Uterus (tissue), 4 donors: ENCODE measurements around the gene NPIPB9. TPM values are rescaled to one million over a fixed set of nuclear protein-coding genes. Genes with fewer than 3 reads are reported as not detected.
"Not testable (repeated sequence)": the region's sequence is repeated elsewhere in the genome, so short reads cannot be mapped to it uniquely, and the experiment has no call there.

Source experiments
- DNase-seq, 2 donors: peaks; one replicate each; pipeline ENCODE4 v3.0.0-alpha.2; 2019 to 2020
- H3K27ac ChIP-seq, 2 donors: fragments of 200-600 bp; sonication (generic); 1 replicate in 1 of 2; 2 replicates in 1 of 2; pipeline ENCODE4 v1.5.1; 2016 to 2018
- H3K27me3 ChIP-seq, 2 donors: fragments of 200-600 bp; sonication (generic); one replicate each; pipeline ENCODE4 v1.5.1; 2018 to 2019; ENCODE audit warnings: control low read depth in 1 of 2
- H3K36me3 ChIP-seq, 2 donors: fragments of 200-600 bp; sonication (generic); one replicate each; pipeline ENCODE4 v1.5.1; 2019; ENCODE audit warnings: control low read depth in 1 of 2
- H3K4me1 ChIP-seq, 2 donors: fragments of 200-600 bp; sonication (generic); one replicate each; pipeline ENCODE4 v1.5.1; 2018 to 2019; ENCODE audit warnings: control low read depth in 1 of 2
- H3K4me3 ChIP-seq, 2 donors: fragments of 200-600 bp; sonication (generic); 1 replicate in 1 of 2; 2 replicates in 1 of 2; pipeline ENCODE4 v1.5.1; 2018 to 2019; ENCODE audit warnings: mild to moderate bottlenecking in 1 of 2
- H3K9me3 ChIP-seq, 2 donors: fragments of 200-600 bp; sonication (generic); one replicate each; pipeline ENCODE4 v1.5.1; 2019; ENCODE audit warnings: control low read depth in 1 of 2
- CTCF ChIP-seq, 4 experiments: fragments of 200-600 bp in 2 of 4; fragments of 450-650 bp in 2 of 4; sonication (generic) in 2 of 4; IDR thresholded peaks; one replicate each; pipeline ENCODE4 v1.5.1; 2016 to 2019; ENCODE audit warnings: antibody characterized with exemption in 4 of 4, mild to moderate bottlenecking in 2 of 4, moderate library complexity in 1 of 4
- POLR2A ChIP-seq, 2 donors: fragments of 450-650 bp; IDR thresholded peaks; one replicate each; pipeline ENCODE4 v1.6.1; 2016; ENCODE audit warnings: antibody characterized with exemption in 2 of 2, mild to moderate bottlenecking in 1 of 2, moderate library complexity in 1 of 2
- intact Hi-C: fragments of 100-400 bp; cut with DNase I; formaldehyde crosslinking; loops from one replicate; pipeline ENCODE4 v1.15.1; 2023; ENCODE audit warnings: low total_unique reads
- total RNA-seq, 4 donors: library from RNA; depleted of rRNA in 3 of 4; stranded (reverse); fragments of >200 nt in 3 of 4; gene quantifications; one replicate each; pipeline versions ENCODE4 v1.1.0 to v1.2.4, GENCODE V29; 2014 to 2023
- donor health status: DM: yes; HTN: yes; CAD: no.

NPIPB9 gene
- total RNA-seq, 4 donors from 2014 or later = 2.4 to 9.8 (median 6.7) TPM

GRCh38 chr16:28749997-28750465, 1.6 kb upstream of the NPIPB9 start:
- H3K4me1 ChIP-seq, H3K27ac ChIP-seq, intact Hi-C loops, H3K27me3 ChIP-seq, H3K9me3 ChIP-seq, H3K4me3 ChIP-seq, H3K36me3 ChIP-seq: not testable (repeated sequence)
- peak in 1 of 2 donors; percentile 16 for DNase-seq
- TF ChIP-seq CTCF (IDR thresholded peaks at IDR 0.05) = peak in 1 of 4 experiments; percentile 17

- not testable (repeated sequence) for H3K9me3 ChIP-seq, H3K4me3 ChIP-seq
Measured at GRCh38 chr16:28750469-28751067, 1.0 kb upstream of the NPIPB9 start.

GRCh38 chr16:28781697-28782096, 30.1 kb downstream of the NPIPB9 start:
- H3K27me3 ChIP-seq, H3K9me3 ChIP-seq, H3K4me1 ChIP-seq, intact Hi-C loops, H3K27ac ChIP-seq, DNase-seq, H3K36me3 ChIP-seq, H3K4me3 ChIP-seq: not testable (repeated sequence)

More at GRCh38 chr16:28750469-28751067, 1.0 kb upstream of the NPIPB9 start:
- DNase-seq, H3K27me3 ChIP-seq, H3K4me1 ChIP-seq, intact Hi-C loops, H3K27ac ChIP-seq, H3K36me3 ChIP-seq: not testable (repeated sequence)

- H3K4me3 ChIP-seq, H3K9me3 ChIP-seq, H3K27ac ChIP-seq, H3K27me3 ChIP-seq, DNase-seq, H3K4me1 ChIP-seq, H3K36me3 ChIP-seq, intact Hi-C loops: not testable (repeated sequence)
Measured at GRCh38 chr16:28782357-28782756, 30.8 kb downstream of the NPIPB9 start.

DNA sequence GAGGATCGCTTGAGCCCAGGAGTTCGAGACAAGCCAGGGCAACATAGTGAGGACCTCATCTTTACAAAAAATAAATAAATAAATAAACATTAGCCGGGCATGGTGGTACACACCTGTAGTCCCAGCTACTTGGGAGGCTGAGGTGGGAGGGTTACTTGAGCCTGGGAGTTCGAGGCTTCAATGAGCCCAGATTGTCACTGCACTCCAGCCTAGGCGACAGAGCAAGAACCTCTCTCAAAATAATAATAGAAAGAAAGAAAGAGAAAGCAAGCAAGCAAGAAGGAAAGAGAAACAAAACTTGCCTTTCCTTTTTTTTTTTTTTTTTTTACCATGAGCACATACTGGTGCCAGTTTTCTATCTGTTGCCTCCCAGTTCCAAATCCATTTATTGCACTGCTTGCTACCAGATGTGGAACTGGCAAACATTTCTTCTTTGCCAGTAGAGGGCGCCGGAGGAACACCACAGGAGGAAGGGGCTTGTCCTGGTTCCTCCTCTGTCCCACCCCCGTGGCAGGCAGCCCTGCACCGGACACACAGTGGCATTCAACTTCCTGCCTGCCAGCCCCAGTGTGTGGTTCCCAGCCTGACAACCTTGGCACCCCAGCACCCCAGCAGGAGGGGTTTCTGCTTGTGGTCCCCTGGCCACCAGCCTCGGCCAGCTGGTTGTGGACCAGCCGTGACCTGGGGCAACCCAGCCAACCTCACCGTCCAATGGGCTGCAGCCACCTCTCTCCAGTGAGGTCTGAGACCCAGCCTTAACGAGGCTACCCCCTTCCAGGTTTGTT, 50.8 kb downstream of the NPIPB9 start:
- H3K27me3 ChIP-seq, H3K36me3 ChIP-seq, intact Hi-C loops, H3K9me3 ChIP-seq, H3K4me3 ChIP-seq, H3K4me1 ChIP-seq, H3K27ac ChIP-seq: not testable (repeated sequence)
- TF ChIP-seq CTCF (IDR thresholded peaks at IDR 0.05) = peak; percentile 9 to 39 (median 36)
- DNase-seq = peak; percentile 5 to 63

DNA sequence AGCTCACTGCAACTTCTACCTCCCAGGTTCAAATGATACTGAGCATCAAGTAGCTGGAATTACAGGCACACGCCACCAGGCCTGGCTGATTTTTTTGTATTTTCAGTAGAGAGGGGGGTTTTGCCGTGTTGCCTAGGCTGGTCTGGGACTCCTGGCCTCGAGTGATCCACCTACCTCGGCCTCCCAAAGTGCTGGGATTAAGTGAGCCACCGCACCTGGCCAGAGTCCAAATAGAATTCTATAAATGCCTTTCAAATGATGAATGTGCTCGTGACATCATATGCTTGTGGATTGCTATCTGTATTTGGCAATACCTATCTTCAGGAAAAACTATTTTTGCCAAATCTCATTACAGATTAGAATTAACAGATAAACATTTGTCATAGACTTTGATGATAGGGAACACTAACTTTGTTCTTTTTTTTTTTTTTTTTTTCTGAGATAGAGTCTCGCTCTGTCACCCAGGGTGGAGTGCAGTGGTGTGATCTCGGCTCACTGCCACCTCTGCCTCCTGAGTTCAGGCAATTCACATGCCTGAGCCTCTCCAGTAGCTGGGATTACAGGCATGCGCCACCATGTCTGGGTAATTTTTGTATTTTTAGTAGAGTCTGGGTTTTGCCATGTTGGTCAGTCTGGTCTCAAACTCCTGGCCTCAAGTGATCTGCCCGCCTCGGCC, 56.0 kb downstream of the NPIPB9 start:
- H3K4me3 ChIP-seq, H3K27me3 ChIP-seq, H3K27ac ChIP-seq, H3K36me3 ChIP-seq, intact Hi-C loops, H3K4me1 ChIP-seq, H3K9me3 ChIP-seq, DNase-seq: not testable (repeated sequence)

DNA sequence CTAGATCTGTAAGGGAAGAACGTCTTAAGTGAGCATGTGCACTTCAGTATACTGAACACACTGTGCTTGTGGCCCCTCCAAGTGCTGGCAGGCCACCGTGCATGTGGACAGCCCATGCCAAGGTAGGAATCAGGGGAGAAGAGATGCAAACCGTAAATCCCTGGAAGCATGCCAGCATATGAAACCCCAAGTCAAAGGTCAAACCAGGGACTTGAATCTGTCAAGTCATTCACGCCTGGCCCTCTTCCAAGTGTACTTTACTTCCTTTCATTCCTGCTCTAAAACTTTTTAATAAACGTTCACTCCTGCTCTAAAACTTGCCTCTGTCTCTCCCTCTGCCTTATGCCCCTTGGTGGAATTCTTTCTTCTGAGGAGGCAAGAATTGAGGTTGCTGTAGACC, 68.4 kb downstream of the NPIPB9 start:
- no peaks in the 10 kb centered on the region for H3K27me3 ChIP-seq
- intact Hi-C loops = no loop called here
- no peak overlapping the region for H3K4me3 ChIP-seq
- DNase-seq = no peak
- H3K27ac ChIP-seq = no peak overlapping the region
- no peak for TF ChIP-seq POLR2A (IDR thresholded peaks at IDR 0.05)
- TF ChIP-seq CTCF (IDR thresholded peaks at IDR 0.05) = no peak
- H3K4me1 ChIP-seq = peaks cover 0 to 6% of the 10 kb centered on the region in 2 donors
- H3K36me3 ChIP-seq = no peaks in the 10 kb centered on the region
- no peaks in the 10 kb centered on the region for H3K9me3 ChIP-seq

DNA sequence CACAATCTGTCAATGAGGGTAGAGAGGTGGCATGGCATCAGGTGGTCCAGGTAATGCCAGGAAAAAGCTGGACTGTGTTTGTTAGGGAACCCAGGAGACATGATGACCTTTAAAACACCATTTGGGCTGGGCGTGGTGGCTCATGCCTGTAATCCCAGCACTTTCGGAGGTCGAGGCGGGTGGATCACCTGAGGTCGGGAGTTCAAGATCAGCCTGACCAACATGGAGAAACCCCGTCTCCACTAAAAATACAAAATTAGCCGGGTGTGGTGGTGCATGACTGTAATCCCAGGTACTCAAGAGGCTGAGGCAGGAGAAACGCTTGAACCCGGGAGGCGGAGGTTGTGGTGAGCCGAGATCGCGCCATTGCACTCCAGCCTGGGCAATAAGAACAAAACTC, 69.0 kb downstream of the NPIPB9 start:
- H3K27ac ChIP-seq, DNase-seq, intact Hi-C loops, H3K4me3 ChIP-seq, H3K36me3 ChIP-seq, H3K9me3 ChIP-seq, H3K27me3 ChIP-seq: not testable (repeated sequence)
- H3K4me1 ChIP-seq = peaks cover 0 to 11% of the 10 kb centered on the region in 2 donors
